K562 (cell line): ENCODE results near the gene TACC3. TPM values are rescaled to one million over a fixed set of nuclear protein-coding genes. Genes with fewer than 3 reads are reported as not detected.

Experiments used
- CBX1 ChIP-seq: sonication (generic); IDR thresholded peaks from 2 replicates; pipeline ENCODE4 v1.6.1; 2016; ENCODE audit warnings: antibody characterized with exemption, low read depth, mild to moderate bottlenecking
- CTCF ChIP-seq, 3 experiments: IDR thresholded peaks in 2 of 3; conservative IDR thresholded peaks in 1 of 3; 2 replicates each; pipeline ENCODE4 v1.5.1; 2011 to 2012; ENCODE audit warnings: low read length in 3 of 3, mild to moderate bottlenecking in 3 of 3, control low read depth in 2 of 3, improper control_type of control experiment in 1 of 3, inconsistent platforms in 1 of 3, low read depth in 1 of 3, mixed read lengths in 1 of 3, moderate library complexity in 1 of 3; ENCODE audit not compliant: insufficient read depth in 2 of 3
- CTCFL ChIP-seq: IDR thresholded peaks from 2 replicates; pipeline ENCODE4 v1.6.1; 2011; ENCODE audit warnings: borderline replicate concordance, low read depth, mild to moderate bottlenecking, moderate library complexity, low read length; ENCODE audit not compliant: insufficient read depth, poor library complexity, severe bottlenecking
- EP400 ChIP-seq: fragments of 450-650 bp; IDR thresholded peaks from 2 replicates; pipeline ENCODE4 v1.6.1; 2017; ENCODE audit warnings: antibody characterized with exemption, mild to moderate bottlenecking, moderate library complexity
- EWSR1 ChIP-seq: fragments of 450-650 bp; IDR thresholded peaks from 2 replicates; pipeline ENCODE4 v1.6.1; 2018; ENCODE audit warnings: borderline replicate concordance, mild to moderate bottlenecking, low read depth, moderate library complexity; ENCODE audit not compliant: partially characterized antibody
- L3MBTL2 ChIP-seq: fragments of 450-650 bp; IDR thresholded peaks from 2 replicates; pipeline ENCODE4 v1.6.1; 2016; ENCODE audit warnings: mild to moderate bottlenecking, moderate library complexity
- MAZ ChIP-seq, 2 experiments: fragments of 450-650 bp in 1 of 2; sonication (generic) in 1 of 2; formaldehyde crosslinking; IDR thresholded peaks in 1 of 2; conservative IDR thresholded peaks in 1 of 2; 2 replicates each; pipeline versions ENCODE4 v1.4.0 to v1.5.0; 2020; ENCODE audit warnings: mild to moderate bottlenecking in 1 of 2, missing genetic modification reagents in 1 of 2
- NR2C1 ChIP-seq, 2 experiments: fragments of 450-650 bp; IDR thresholded peaks; 2 replicates each; pipeline ENCODE4 v1.6.1; 2017; ENCODE audit warnings: mild to moderate bottlenecking in 2 of 2, antibody characterized with exemption in 1 of 2, inconsistent platforms in 1 of 2, missing compliant biosample characterization in 1 of 2, missing genetic modification characterization in 1 of 2
- POLR2A ChIP-seq: fragments of 450-650 bp; conservative IDR thresholded peaks from 2 replicates; pipeline ENCODE4 v1.6.1; 2016
- RAD51 ChIP-seq: fragments of 450-650 bp; IDR thresholded peaks from 2 replicates; pipeline ENCODE4 v1.7.1; 2016; ENCODE audit warnings: low read depth, mild to moderate bottlenecking, borderline replicate concordance
- RB1 ChIP-seq: fragments of 450-650 bp; IDR thresholded peaks from 2 replicates; pipeline ENCODE4 v1.6.1; 2017; ENCODE audit warnings: low read depth, mild to moderate bottlenecking
- THRAP3 ChIP-seq: fragments of 450-650 bp; IDR thresholded peaks from 2 replicates; pipeline ENCODE4 v1.6.1; 2016; ENCODE audit warnings: mild to moderate bottlenecking, inconsistent platforms, borderline replicate concordance
- TRIM28 ChIP-seq: fragments of 450-650 bp; IDR thresholded peaks from 2 replicates; pipeline ENCODE4 v1.6.1; 2017
- VEZF1 ChIP-seq: fragments of 200-800 bp; sonication (Bioruptor generic); IDR thresholded peaks from 2 replicates; pipeline ENCODE4 v1.6.1; 2017; ENCODE audit warnings: missing genetic modification characterization, missing compliant biosample characterization
- XRCC5 ChIP-seq: fragments of 200-400 bp; formaldehyde crosslinking; IDR thresholded peaks from 2 replicates; pipeline ENCODE4 v1.6.1; 2017; ENCODE audit warnings: low read depth, mild to moderate bottlenecking, low read length
- ZEB2 ChIP-seq: fragments of 450-650 bp; IDR thresholded peaks from 2 replicates; pipeline ENCODE4 v1.6.1; 2016
- polyA plus RNA-seq, 8 experiments: library from polyadenylated mRNA; depleted of rRNA in 4 of 8; stranded (reverse) in 5 of 8; unstranded in 3 of 8; fragments of >200 nt; fragmentation: Nextera tagmentation in 2 of 8; fragmentation: Illumina TruSeq in 1 of 8; extraction: Ambion mirVana in 2 of 8; extraction: Trizol in 1 of 8; gene quantifications; 2 replicates each; pipeline versions ENCODE4 v1.2.1 to v1.2.3, GENCODE V29; 2011 to 2014; ENCODE audit warnings: inconsistent platforms in 1 of 8, missing spikeins in 1 of 8
- total RNA-seq, 7 experiments: library from RNA; depleted of rRNA in 6 of 7; stranded (reverse); fragments of >200 nt in 6 of 7; fragmentation: Illumina TruSeq in 2 of 7; extraction: Trizol in 2 of 7; gene quantifications; 2 replicates each; pipeline versions ENCODE4 v1.2.1 to v1.2.3, GENCODE V29; 2011 to 2021; ENCODE audit warnings: low replicate concordance in 1 of 7
- TF ChIP-seq, protein P1 (sequence below): sonication (generic); formaldehyde crosslinking; IDR thresholded peaks from 2 replicates; pipeline ENCODE4 v1.9.0; 2022; ENCODE audit warnings: mild to moderate bottlenecking, missing genetic modification reagents
- TF ChIP-seq, protein P2 (sequence below): sonication (generic); IDR thresholded peaks from 2 replicates; pipeline ENCODE4 v1.6.1; 2016

TACC3 gene
- total and polyA plus RNA-seq, 9 of the 15 experiments (the other 6 are each of a cell fraction or from before 2014, with no cell fraction given): 1.9 to 122 (median 55.6) TPM

- TF ChIP-seq THRAP3 (0 out of 2 replicates have a peak, but pooled peaks have one; percentile 15), VEZF1 (CRISPR knock-in tag) (peak; percentile 15; the same call in 1 of the 2 replicates), NR2C1 (IDR thresholded peaks at IDR 0.05) (0 out of 2 replicates have a peak, but pooled peaks have one; percentile 29), NR2C1 (tag; IDR thresholded peaks at IDR 0.05) (no peak), XRCC5 (peak; percentile 32; the same call in 1 of the 2 replicates), ZEB2 (peak; percentile 40; the same call in 1 of the 2 replicates), TRIM28 (0 out of 2 replicates have a peak, but pooled peaks have one; percentile 44), CTCF (IDR thresholded peaks at IDR 0.05 in 2 of 3, conservative IDR thresholded peaks at IDR 0.05 in 1 of 3; ENCODE audit: insufficient read depth in 2 of 3, low read depth in 1 of 3, low read length in 3 of 3) (peak; percentile 81 to 97 (median 85)), CTCFL (peak; percentile 94), RB1 (0 out of 2 replicates have a peak, but pooled peaks have one; percentile 37), L3MBTL2 (peak; percentile 21; the same call in 1 of the 2 replicates), POLR2A (0 out of 2 replicates have a peak, but pooled peaks have one; percentile 13), RAD51 (0 out of 2 replicates have a peak, but pooled peaks have one; percentile 10), EP400 (peak; percentile 56), EWSR1 (no peak), CBX1 (no peak), MAZ (CRISPR knock-in tag; conservative IDR thresholded peaks at IDR 0.05 in 1 of 2, IDR thresholded peaks at IDR 0.05 in 1 of 2) (0 out of 4 replicates have a peak, but pooled peaks of 1 of the 2 experiments have one; percentile 26)
- TF ChIP-seq, protein P1, sequence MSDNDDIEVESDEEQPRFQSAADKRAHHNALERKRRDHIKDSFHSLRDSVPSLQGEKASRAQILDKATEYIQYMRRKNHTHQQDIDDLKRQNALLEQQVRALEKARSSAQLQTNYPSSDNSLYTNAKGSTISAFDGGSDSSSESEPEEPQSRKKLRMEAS (CRISPR knock-in tag): peak; percentile 59
- TF ChIP-seq, protein P2, sequence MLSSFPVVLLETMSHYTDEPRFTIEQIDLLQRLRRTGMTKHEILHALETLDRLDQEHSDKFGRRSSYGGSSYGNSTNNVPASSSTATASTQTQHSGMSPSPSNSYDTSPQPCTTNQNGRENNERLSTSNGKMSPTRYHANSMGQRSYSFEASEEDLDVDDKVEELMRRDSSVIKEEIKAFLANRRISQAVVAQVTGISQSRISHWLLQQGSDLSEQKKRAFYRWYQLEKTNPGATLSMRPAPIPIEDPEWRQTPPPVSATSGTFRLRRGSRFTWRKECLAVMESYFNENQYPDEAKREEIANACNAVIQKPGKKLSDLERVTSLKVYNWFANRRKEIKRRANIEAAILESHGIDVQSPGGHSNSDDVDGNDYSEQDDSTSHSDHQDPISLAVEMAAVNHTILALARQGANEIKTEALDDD: 0 out of 2 replicates have a peak, but pooled peaks have one; percentile 20
These were observed 28.0 kb upstream of the TACC3 start (continued) for GRCh38 chr4:1693131-1693896.
